ENCODE measurements around the gene CELSR2.
"Not testable (repeated sequence)": the region's sequence is repeated elsewhere in the genome, so short reads cannot be mapped to it uniquely, and the experiment has no call there.

Gene CELSR2

GRCh38 chr1:109248797-109249629, at the start of gene CELSR2:
TSS of gene CELSR2 (plus strand) at chr1:109249539. CDS start at chr1:109250080, 541 bp downstream.
- DNase-seq: peak; percentile 52

- no peak for DNase-seq
These were observed 49.6 kb upstream of the CELSR2 start for GRCh38 chr1:109199710-109200109.

- no peak for DNase-seq
These were observed 48.1 kb upstream of the CELSR2 start for GRCh38 chr1:109201123-109201703.

GRCh38 chr1:109204484-109204883, 44.9 kb upstream of the CELSR2 start:
- no peak for DNase-seq

GRCh38 chr1:109206339-109206738, 43.0 kb upstream of the CELSR2 start:
- no peak for DNase-seq

- DNase-seq: no peak
These were observed 41.8 kb upstream of the CELSR2 start for GRCh38 chr1:109207467-109208103.

- no peak for DNase-seq
These were observed 40.9 kb upstream of the CELSR2 start for GRCh38 chr1:109208394-109208793.

- DNase-seq: no peak
These were observed 40.4 kb upstream of the CELSR2 start for GRCh38 chr1:109208836-109209463.

- no peak for DNase-seq
These were observed 39.3 kb upstream of the CELSR2 start for GRCh38 chr1:109210058-109210457.

- DNase-seq: no peak
These were observed 36.0 kb upstream of the CELSR2 start for GRCh38 chr1:109213345-109213823.

- DNase-seq: peak; percentile 80
These were observed 35.3 kb upstream of the CELSR2 start, which contains the start of gene SARS1 for GRCh38 chr1:109213824-109214693. TSS of gene SARS1 (plus strand) at chr1:109213918. CDS start at chr1:109213993, 75 bp downstream.

- no peak for DNase-seq
These were observed 34.4 kb upstream of the CELSR2 start for GRCh38 chr1:109214695-109215623.

GRCh38 chr1:109216662-109217061, 32.7 kb upstream of the CELSR2 start:
- no peak for DNase-seq

- DNase-seq: no peak
These were observed 30.8 kb upstream of the CELSR2 start for GRCh38 chr1:109218516-109218915.

- DNase-seq: not testable (repeated sequence)
These were observed 28.1 kb upstream of the CELSR2 start for GRCh38 chr1:109221201-109221600.

- no peak for DNase-seq
These were observed 24.0 kb upstream of the CELSR2 start for GRCh38 chr1:109225308-109225707.

- no peak for DNase-seq
These were observed 23.5 kb upstream of the CELSR2 start for GRCh38 chr1:109225711-109226445.

- no peak for DNase-seq
These were observed 21.2 kb upstream of the CELSR2 start for GRCh38 chr1:109228167-109228566.

- no peak for DNase-seq
These were observed 19.7 kb upstream of the CELSR2 start for GRCh38 chr1:109229531-109230127.

GRCh38 chr1:109231066-109231465, 18.3 kb upstream of the CELSR2 start:
- no peak for DNase-seq
